ENCODE results near the gene PNPLA7. TPM values are rescaled to one million over a fixed set of nuclear protein-coding genes. Genes with fewer than 3 reads are reported as not detected.
A peak's percentile ranks its signal among the peaks of the same experiment; 100 is the strongest.
"Not testable (repeated sequence)": the region's sequence is repeated elsewhere in the genome, so short reads cannot be mapped to it uniquely, and the experiment has no call there.

The PNPLA7 gene
- total RNA-seq, 1 donor from 2014 or later: 16.2 TPM

- TF ChIP-seq POLR2AphosphoS5 (IDR thresholded peaks at IDR 0.05; ENCODE audit: insufficient read depth in 1 of 2, low read depth in 1 of 2) (no peak), CTCF (IDR thresholded peaks at IDR 0.05) (no peak), POLR2A (IDR thresholded peaks at IDR 0.05) (no peak)
- H3K36me3 ChIP-seq: peaks cover 0 to 3% of the 10 kb centered on the region in 2 donors
- H3K27me3 ChIP-seq: no peaks in the 10 kb centered on the region
- H3K4me1 ChIP-seq: peaks cover 37% of the 10 kb centered on the region
- no peak for DNase-seq (ENCODE audit: extremely low spot score in 2 of 2)
- peak overlapping the region; percentile 62 for H3K27ac ChIP-seq
- H3K4me3 ChIP-seq: peak overlapping the region; percentile 37 to 47
- no peaks in the 10 kb centered on the region for H3K9me3 ChIP-seq
- intact Hi-C loops (cut with DNase I): no loop called here
These were observed 95.4 kb downstream of the PNPLA7 start for GRCh38 chr9:137454597-137455358.

- intact Hi-C loops (cut with DNase I): no loop called here
- Histone ChIP-seq H3K27me3 (no peaks in the 10 kb centered on the region), H3K9me3 (no peaks in the 10 kb centered on the region), H3K4me1 (peaks cover 32% of the 10 kb centered on the region), H3K27ac (peak overlapping the region; percentile 62), H3K36me3 (peaks cover 0 to 9% of the 10 kb centered on the region in 2 donors), H3K4me3 (peak overlapping the region; percentile 37 to 47)
- no peak for TF ChIP-seq POLR2AphosphoS5 (IDR thresholded peaks at IDR 0.05; ENCODE audit: insufficient read depth in 1 of 2, low read depth in 1 of 2)
- no peak for DNase-seq (ENCODE audit: extremely low spot score in 2 of 2)
These were observed 96.0 kb downstream of the PNPLA7 start for GRCh38 chr9:137454145-137454596.

GRCh38 chr9:137453643-137454081 lies 96.5 kb downstream of the PNPLA7 start:
- intact Hi-C loops (cut with DNase I): no loop called here
- Histone ChIP-seq H3K36me3 (peaks cover 0 to 9% of the 10 kb centered on the region in 2 donors), H3K4me1 (peaks cover 31% of the 10 kb centered on the region)

GRCh38 chr9:137452761-137453642 lies 97.2 kb downstream of the PNPLA7 start:
- peaks cover 25% of the 10 kb centered on the region for H3K4me1 ChIP-seq
- intact Hi-C loops (cut with DNase I): no loop called here
- DNase-seq (ENCODE audit: extremely low spot score in 2 of 2): no peak
- no peak overlapping the region for H3K27ac ChIP-seq
- no peaks in the 10 kb centered on the region for H3K27me3 ChIP-seq
- peak overlapping the region; percentile 11 to 38 for H3K4me3 ChIP-seq
- no peak for TF ChIP-seq CTCF (IDR thresholded peaks at IDR 0.05)
- no peak for TF ChIP-seq POLR2A (IDR thresholded peaks at IDR 0.05)
- TF ChIP-seq POLR2AphosphoS5 (IDR thresholded peaks at IDR 0.05; ENCODE audit: insufficient read depth in 1 of 2, low read depth in 1 of 2): no peak
- H3K9me3 ChIP-seq: no peaks in the 10 kb centered on the region
- H3K36me3 ChIP-seq: peaks cover 0 to 9% of the 10 kb centered on the region in 2 donors

More at GRCh38 chr9:137453643-137454081, 96.5 kb downstream of the PNPLA7 start:
- TF ChIP-seq POLR2A (IDR thresholded peaks at IDR 0.05): no peak
- no peak for TF ChIP-seq POLR2AphosphoS5 (IDR thresholded peaks at IDR 0.05; ENCODE audit: insufficient read depth in 1 of 2, low read depth in 1 of 2)
- TF ChIP-seq CTCF (IDR thresholded peaks at IDR 0.05): no peak
- Histone ChIP-seq H3K9me3 (no peaks in the 10 kb centered on the region), H3K27me3 (no peaks in the 10 kb centered on the region), H3K4me3 (peak overlapping the region; percentile 11 to 38), H3K27ac (no peak overlapping the region)
- DNase-seq (ENCODE audit: extremely low spot score in 2 of 2): no peak

GRCh38 chr9:137452006-137452760 lies 98.0 kb downstream of the PNPLA7 start:
- H3K36me3 ChIP-seq: peaks cover 0 to 9% of the 10 kb centered on the region in 2 donors
- no peaks in the 10 kb centered on the region for H3K27me3 ChIP-seq
- no peak overlapping the region for H3K27ac ChIP-seq
- TF ChIP-seq POLR2AphosphoS5 (IDR thresholded peaks at IDR 0.05; ENCODE audit: insufficient read depth in 1 of 2, low read depth in 1 of 2) (no peak), POLR2A (IDR thresholded peaks at IDR 0.05) (no peak), CTCF (IDR thresholded peaks at IDR 0.05) (no peak)
- no peaks in the 10 kb centered on the region for H3K9me3 ChIP-seq
- no peak overlapping the region for H3K4me3 ChIP-seq
- DNase-seq (ENCODE audit: extremely low spot score in 2 of 2): no peak
- peaks cover 20% of the 10 kb centered on the region for H3K4me1 ChIP-seq
- intact Hi-C loops (cut with DNase I): no loop called here

GRCh38 chr9:137451264-137452005 lies 98.8 kb downstream of the PNPLA7 start:
- H3K36me3 ChIP-seq; H3K27ac ChIP-seq; H3K9me3 ChIP-seq; H3K27me3 ChIP-seq; H3K4me3 ChIP-seq; DNase-seq (ENCODE audit: extremely low spot score in 2 of 2); intact Hi-C loops (cut with DNase I): not testable (repeated sequence)
- peaks cover 20% of the 10 kb centered on the region for H3K4me1 ChIP-seq
